Caco-2 (cell line): ENCODE data around the gene FMO4. TPM values are rescaled to one million over a fixed set of nuclear protein-coding genes. Genes with fewer than 3 reads are reported as not detected.
A peak's percentile ranks its signal among the peaks of the same experiment; 100 is the strongest.

Experiments used
- BruUV-seq: library from RNA; stranded (reverse); fragments of 400-500 nt; replicated peaks from 2 replicates; lab custom pipeline; 2021; lab: Mats Ljungman, UMichigan
- CTCF ChIA-PET: fragments of 300-600 bp; sonication (Branson Sonifier 250); formaldehyde crosslinking; loops from one replicate; lab custom pipeline; 2022; ENCODE audit warnings: antibody characterized with exemption; lab: Charles Lee
- POLR2A ChIA-PET: fragments of 300-600 bp; sonication (Branson Sonifier 250); formaldehyde crosslinking; loops from one replicate; lab custom pipeline; 2022; ENCODE audit warnings: antibody characterized with exemption; lab: Charles Lee
- DNase-seq, 2 experiments: peaks; one replicate each; pipeline versions ENCODE4 v3.0.0 to v3.0.0-alpha.2; 2020 to 2022
- H3K27me3 ChIP-seq: replicated peaks from 2 replicates; pipeline ENCODE4 v1.6.0; 2011; ENCODE audit warnings: low read length; ENCODE audit not compliant: control insufficient read depth, insufficient read depth
- H3K36me3 ChIP-seq: 2 replicates; pipeline ENCODE4 v1.5.1; 2011; ENCODE audit warnings: low read length; ENCODE audit not compliant: control insufficient read depth, insufficient read depth
- H3K4me1 ChIP-seq: fragments of 250-450 bp; sonication (Bioruptor Pico); 2 replicates; pipeline ENCODE4 v1.5.1; 2020; ENCODE audit warnings: mild to moderate bottlenecking
- H3K4me3 ChIP-seq: 2 replicates; pipeline ENCODE4 v1.5.1; 2011; ENCODE audit warnings: low read depth, mild to moderate bottlenecking, control low read depth, low read length
- H3K9me3 ChIP-seq: fragments of 250-450 bp; sonication (Bioruptor Pico); 2 replicates; pipeline ENCODE4 v1.5.1; 2020; ENCODE audit warnings: mild to moderate bottlenecking, moderate library complexity
- H3K27ac Mint-ChIP-seq: one replicate; pipeline ENCODE4 v1.8.0; 2022; ENCODE audit warnings: mixed read lengths; ENCODE audit not compliant: unreplicated experiment
- H3K27me3 Mint-ChIP-seq: one replicate; pipeline ENCODE4 v1.8.0; 2022; ENCODE audit warnings: mixed read lengths; ENCODE audit not compliant: insufficient read depth, unreplicated experiment
- H3K36me3 Mint-ChIP-seq: one replicate; pipeline ENCODE4 v1.8.0; 2022; ENCODE audit warnings: mild to moderate bottlenecking, mixed read lengths; ENCODE audit not compliant: insufficient read depth, unreplicated experiment
- H3K4me1 Mint-ChIP-seq: one replicate; pipeline ENCODE4 v1.8.0; 2022; ENCODE audit warnings: low read depth, mixed read lengths; ENCODE audit not compliant: unreplicated experiment
- H3K4me3 Mint-ChIP-seq: one replicate; pipeline ENCODE4 v1.8.0; 2022; ENCODE audit warnings: mild to moderate bottlenecking, moderate library complexity, mixed read lengths; ENCODE audit not compliant: unreplicated experiment
- H3K9me3 Mint-ChIP-seq: one replicate; pipeline ENCODE4 v1.8.0; 2022; ENCODE audit warnings: mixed read lengths; ENCODE audit not compliant: unreplicated experiment
- intact Hi-C: fragments of 100-400 bp; cut with micrococcal nuclease; formaldehyde crosslinking; loops from one replicate; pipeline ENCODE4 v1.10.0; 2022; ENCODE audit not compliant: unreplicated experiment
- total RNA-seq: library from RNA; stranded (reverse); gene quantifications from 2 replicates; pipeline ENCODE4 v1.2.3, GENCODE V29; 2022
- TF ChIP-seq, protein P1 (sequence below), 2 experiments: fragments of 200-600 bp in 1 of 2; IDR thresholded peaks; 1 replicate in 1 of 2; 2 replicates in 1 of 2; pipeline versions ENCODE4 v1.5.1 to v1.8.0; 2011 to 2022; ENCODE audit warnings: antibody characterized with exemption in 1 of 2, control low read depth in 1 of 2, inconsistent platforms in 1 of 2, low read depth in 1 of 2, low read length in 1 of 2, mild to moderate bottlenecking in 1 of 2, moderate library complexity in 1 of 2; ENCODE audit not compliant: insufficient read depth in 1 of 2, severe bottlenecking in 1 of 2, unreplicated experiment in 1 of 2

FMO4 gene
- total RNA-seq, 1 experiment from 2014 or later = 2.3 TPM

DNA sequence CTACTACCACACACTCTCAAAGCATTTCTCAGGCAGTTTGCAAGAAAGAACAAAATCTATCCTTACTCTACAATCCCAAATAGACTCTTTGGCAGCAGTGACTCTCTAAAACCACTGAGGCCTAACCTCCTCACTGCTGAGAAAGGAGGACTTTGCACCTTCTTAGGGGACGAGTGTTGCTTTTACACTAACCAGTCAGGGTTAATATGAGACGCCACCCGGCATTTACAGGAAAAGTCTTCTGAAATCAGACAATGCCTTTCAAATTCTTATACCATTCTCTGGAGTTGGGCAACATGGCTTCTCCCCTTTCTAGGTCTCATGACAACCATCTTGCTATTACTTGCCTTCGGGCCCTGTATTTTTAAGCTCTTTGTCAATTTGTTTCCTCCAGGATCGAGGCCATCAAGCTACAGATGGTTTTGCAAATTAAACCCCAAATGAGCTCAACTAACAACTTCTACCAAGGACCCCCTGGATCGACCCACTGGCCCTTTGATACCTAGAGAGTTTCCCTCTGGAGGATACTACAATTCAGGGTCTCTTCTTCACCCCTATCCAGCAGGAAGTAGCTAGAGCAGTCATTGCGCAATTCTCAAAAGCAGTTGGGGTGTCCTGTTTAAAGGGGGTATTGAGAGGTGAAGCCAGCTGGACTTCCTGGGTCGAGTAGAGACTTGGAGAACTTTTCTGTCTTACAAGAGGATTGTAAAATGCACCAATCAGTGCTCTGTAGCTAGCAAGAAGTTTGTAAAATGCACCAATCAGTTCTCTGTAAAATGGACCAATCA, 2.0 kb upstream of the FMO4 start:
- POLR2A ChIA-PET = no interaction called here
- H3K9me3 Mint-ChIP-seq = no peaks in the 10 kb centered on the region
- intact Hi-C loops = loop anchor here (5.0 to 10.0 kb wide), 2 partner anchors 83 to 345 kb away; no protein-coding TSS in a partner anchor
- Histone ChIP-seq H3K36me3 (no peaks in the 10 kb centered on the region), H3K4me1 (peaks cover 9% of the 10 kb centered on the region), H3K27me3 (no peaks in the 10 kb centered on the region), H3K9me3 (no peaks in the 10 kb centered on the region; the same call in 1 of the 2 replicates), H3K4me3 (no peak overlapping the region)
- no peaks in the 10 kb centered on the region for H3K4me1 Mint-ChIP-seq
- H3K27me3 Mint-ChIP-seq = no peaks in the 10 kb centered on the region
- H3K36me3 Mint-ChIP-seq = no peaks in the 10 kb centered on the region
- H3K27ac Mint-ChIP-seq = no peak overlapping the region
- CTCF ChIA-PET = interaction anchor here (2.2 kb wide), 1 partner anchor 67 kb away, joined by 70 read pairs; no protein-coding TSS in a partner anchor
- no TSS peak for BruUV-seq
- H3K4me3 Mint-ChIP-seq = no peak overlapping the region
- TF ChIP-seq, protein P1, sequence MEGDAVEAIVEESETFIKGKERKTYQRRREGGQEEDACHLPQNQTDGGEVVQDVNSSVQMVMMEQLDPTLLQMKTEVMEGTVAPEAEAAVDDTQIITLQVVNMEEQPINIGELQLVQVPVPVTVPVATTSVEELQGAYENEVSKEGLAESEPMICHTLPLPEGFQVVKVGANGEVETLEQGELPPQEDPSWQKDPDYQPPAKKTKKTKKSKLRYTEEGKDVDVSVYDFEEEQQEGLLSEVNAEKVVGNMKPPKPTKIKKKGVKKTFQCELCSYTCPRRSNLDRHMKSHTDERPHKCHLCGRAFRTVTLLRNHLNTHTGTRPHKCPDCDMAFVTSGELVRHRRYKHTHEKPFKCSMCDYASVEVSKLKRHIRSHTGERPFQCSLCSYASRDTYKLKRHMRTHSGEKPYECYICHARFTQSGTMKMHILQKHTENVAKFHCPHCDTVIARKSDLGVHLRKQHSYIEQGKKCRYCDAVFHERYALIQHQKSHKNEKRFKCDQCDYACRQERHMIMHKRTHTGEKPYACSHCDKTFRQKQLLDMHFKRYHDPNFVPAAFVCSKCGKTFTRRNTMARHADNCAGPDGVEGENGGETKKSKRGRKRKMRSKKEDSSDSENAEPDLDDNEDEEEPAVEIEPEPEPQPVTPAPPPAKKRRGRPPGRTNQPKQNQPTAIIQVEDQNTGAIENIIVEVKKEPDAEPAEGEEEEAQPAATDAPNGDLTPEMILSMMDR (IDR thresholded peaks at IDR 0.05; ENCODE audit: insufficient read depth in 1 of 2, low read depth in 1 of 2, low read length in 1 of 2, severe bottlenecking in 1 of 2, unreplicated experiment in 1 of 2) = no peak
- no peak for DNase-seq

DNA sequence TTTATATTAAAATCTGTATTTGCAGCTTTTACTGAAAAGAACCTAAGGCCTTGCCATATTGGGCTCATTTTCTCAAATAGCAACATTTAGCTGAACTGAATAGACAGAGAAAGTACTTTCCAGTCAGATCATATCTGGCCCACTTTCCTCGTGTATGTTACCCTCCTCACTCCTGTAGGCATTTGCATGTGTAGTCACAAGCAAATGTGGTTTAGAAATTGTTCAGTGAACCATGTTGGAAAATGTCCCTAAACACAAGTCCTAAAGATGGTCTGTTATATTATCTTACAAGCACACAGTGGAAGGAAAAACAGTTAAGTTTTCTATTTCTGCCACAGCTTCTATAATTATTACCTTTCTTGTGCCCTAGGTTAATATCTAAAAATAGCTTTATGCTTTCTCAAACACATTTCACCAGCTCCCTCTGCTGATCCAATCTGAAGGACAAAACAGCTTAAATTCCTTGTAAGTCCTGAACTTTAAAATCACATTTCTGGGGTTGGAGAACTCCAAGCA, 606 bp upstream of the FMO4 start:
- POLR2A ChIA-PET = interaction anchor here (0.6 kb wide), 1 partner anchor 1828 kb away, joined by 5 read pairs; the partner anchor contains the start of gene SLC19A2
- intact Hi-C loops = loop anchor here (1.0 to 10.0 kb wide), 5 partner anchors 68 to 346 kb away; no protein-coding TSS in a partner anchor
- Histone ChIP-seq H3K27me3 (no peaks in the 10 kb centered on the region), H3K4me1 (peaks cover 9% of the 10 kb centered on the region), H3K36me3 (no peaks in the 10 kb centered on the region), H3K9me3 (no peaks in the 10 kb centered on the region; the same call in 1 of the 2 replicates), H3K4me3 (no peak overlapping the region)
- BruUV-seq = no TSS peak
- DNase-seq = no peak
- H3K36me3 Mint-ChIP-seq = no peaks in the 10 kb centered on the region
- H3K4me3 Mint-ChIP-seq = peak overlapping the region; percentile 67
- H3K27ac Mint-ChIP-seq = peak overlapping the region; percentile 74
- TF ChIP-seq, protein P1 (IDR thresholded peaks at IDR 0.05; ENCODE audit: insufficient read depth in 1 of 2, low read depth in 1 of 2, low read length in 1 of 2, severe bottlenecking in 1 of 2, unreplicated experiment in 1 of 2) = no peak
- CTCF ChIA-PET = interaction anchor here (0.6 to 2.2 kb wide), 22 partner anchors 13 to 1160 kb away, joined by 3 to 70 read pairs (median 6); partner anchors contain the start of gene PRRC2C
- H3K9me3 Mint-ChIP-seq = no peaks in the 10 kb centered on the region
- no peaks in the 10 kb centered on the region for H3K4me1 Mint-ChIP-seq
- no peaks in the 10 kb centered on the region for H3K27me3 Mint-ChIP-seq

DNA sequence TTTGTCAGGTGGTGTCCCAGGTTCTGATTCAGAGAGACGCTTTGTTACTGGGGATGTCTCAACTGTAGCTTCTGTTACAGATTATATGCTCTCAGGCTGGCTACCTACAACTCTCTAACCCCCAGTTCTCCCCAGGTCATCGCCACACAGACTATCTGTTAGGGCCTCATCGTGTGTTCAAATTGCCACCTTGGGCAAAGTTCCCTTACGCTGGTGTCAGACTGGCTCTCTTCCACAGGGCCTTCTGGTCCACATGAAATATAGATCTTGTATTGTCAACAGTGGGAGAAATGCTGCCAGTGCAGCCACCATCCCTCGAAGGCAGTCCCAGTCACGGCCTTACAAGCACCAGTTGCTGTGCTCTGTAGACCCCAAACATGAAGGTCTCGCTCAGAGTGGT, 15.3 kb downstream of the FMO4 start:
- Mint-ChIP-seq H3K4me1 (no peaks in the 10 kb centered on the region), H3K36me3 (no peaks in the 10 kb centered on the region), H3K9me3 (no peaks in the 10 kb centered on the region), H3K4me3 (no peak overlapping the region), H3K27me3 (no peaks in the 10 kb centered on the region), H3K27ac (no peak overlapping the region)
- POLR2A ChIA-PET = no interaction called here
- H3K9me3 ChIP-seq = no peaks in the 10 kb centered on the region
- no peaks in the 10 kb centered on the region for H3K36me3 ChIP-seq
- DNase-seq = no peak
- H3K27me3 ChIP-seq = no peaks in the 10 kb centered on the region
- H3K4me3 ChIP-seq = no peak overlapping the region
- BruUV-seq = no TSS peak
- intact Hi-C loops = no loop called here
- CTCF ChIA-PET = no interaction called here
- TF ChIP-seq, protein P1 (IDR thresholded peaks at IDR 0.05; ENCODE audit: insufficient read depth in 1 of 2, low read depth in 1 of 2, low read length in 1 of 2, severe bottlenecking in 1 of 2, unreplicated experiment in 1 of 2) = no peak
- H3K4me1 ChIP-seq = no peaks in the 10 kb centered on the region
